NCI-H1930 (cell line): ENCODE data around the gene IFRD2.
A peak's percentile ranks its signal among the peaks of the same experiment; 100 is the strongest.
"Not testable (repeated sequence)": the region's sequence is repeated elsewhere in the genome, so short reads cannot be mapped to it uniquely, and the experiment has no call there.

Source experiments
- DNase-seq, 2 experiments: peaks; one replicate each; lab custom pipeline; 2025; lab: John Stamatoyannopoulos, UW

The IFRD2 gene

DNA sequence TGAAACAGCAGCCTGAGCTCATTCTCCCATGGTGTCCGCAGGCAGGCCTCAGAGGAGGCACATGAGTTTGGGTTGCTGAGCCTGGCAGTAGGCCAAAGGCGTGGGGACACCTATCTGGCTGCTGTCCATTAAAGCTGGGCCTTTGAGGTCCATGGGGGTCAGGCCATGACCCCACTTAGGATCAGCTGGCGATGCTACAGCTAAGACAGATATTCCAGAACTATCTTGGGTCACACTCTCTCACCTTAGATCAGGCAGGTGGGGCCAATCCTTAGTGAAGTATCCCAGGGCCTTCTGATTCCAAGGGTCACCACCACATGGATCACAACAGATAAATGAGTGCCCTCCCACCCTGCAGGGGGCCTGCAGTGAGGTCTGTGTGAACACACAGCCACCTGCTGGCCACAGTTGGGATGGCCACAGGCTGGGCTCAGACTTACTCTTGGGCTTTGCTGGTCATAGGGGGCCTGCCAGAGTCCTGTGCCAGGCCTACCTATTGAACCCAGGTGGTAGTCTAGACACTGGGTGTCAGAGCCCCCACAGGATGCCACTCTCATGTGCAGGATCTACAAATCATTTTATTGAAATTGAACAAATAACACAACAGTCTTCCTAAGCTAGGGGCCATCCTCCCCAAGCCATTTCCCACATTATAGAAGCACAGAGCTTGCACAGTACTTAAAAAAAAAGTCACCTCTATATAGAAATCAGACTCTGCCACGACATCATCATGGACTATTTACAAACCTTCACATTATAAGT, 32.3 kb upstream of the IFRD2 start:
- DNase-seq, result peak; percentile 24 to 59

DNA sequence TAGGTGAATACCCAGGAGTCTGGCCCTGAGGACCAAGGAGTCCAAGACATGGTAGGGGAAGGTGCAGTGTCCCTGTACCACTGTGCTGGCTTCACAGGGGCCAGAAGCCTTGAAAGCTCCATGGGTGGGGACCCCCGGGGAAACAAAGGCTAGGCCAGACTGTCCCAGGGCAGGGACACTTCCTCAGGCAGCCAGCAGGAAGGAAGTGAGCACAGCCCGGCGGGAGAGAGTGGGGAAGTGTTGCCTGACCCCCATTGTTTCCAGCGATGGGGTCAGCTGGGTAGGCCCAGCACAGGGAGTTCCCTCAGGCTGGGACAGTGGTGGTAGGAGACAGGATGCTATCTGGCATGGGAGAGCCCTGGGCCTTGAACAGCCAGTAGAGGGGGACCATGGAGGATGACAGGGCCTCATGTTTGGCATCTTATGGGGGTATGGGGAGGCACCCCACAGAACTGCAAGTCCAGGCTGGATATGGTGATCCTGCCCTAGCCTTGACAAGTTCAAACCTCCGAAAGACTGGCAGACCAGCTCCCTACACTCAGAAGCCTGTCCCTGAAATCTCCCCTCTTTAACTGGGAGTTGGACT, 31.5 kb upstream of the IFRD2 start:
- DNase-seq, result no peak

- no peak for DNase-seq
These were observed 30.9 kb upstream of the IFRD2 start for GRCh38 chr3:50323092-50323600.

DNA sequence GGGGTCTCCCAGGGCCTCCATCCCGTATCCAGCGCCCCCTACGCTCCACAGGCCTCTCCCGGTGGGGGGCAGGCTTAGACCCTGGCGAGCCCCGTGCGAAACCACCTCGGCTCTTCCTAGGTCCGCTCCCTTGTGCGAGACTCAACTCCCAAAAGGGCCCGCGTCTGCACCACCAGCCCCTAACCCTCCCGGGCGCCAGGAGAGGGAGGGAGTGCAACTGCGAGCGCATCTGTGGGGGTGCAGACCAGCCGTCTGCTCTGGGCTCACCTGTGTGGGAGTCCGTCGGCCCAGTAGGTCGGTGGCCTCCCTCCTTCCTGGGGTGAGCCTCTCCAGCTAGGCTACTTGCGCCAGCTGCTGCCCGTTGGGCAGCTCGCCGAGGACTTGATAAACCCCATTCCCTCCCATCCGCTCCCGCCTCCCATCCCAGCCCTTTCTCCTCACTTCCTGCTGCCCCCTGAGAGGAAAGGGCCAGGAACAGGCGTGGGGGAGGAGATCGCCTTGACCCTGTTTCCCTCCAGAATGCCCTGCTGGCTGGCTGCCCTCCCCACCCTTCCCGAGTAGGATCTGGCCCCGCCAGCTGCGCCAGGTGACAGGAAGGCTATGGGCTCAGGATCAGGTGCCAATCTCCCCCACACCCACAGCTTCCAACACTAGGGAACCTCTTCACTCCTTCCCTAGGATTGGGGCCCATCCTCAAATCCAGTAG, 30.3 kb upstream of the IFRD2 start, which contains the start of gene HYAL2:
Gene HYAL2, minus strand, starts transcription at position 360 of the 706 bp plus-strand sequence. CDS start 2,256 bp downstream, outside the sequence.
- DNase-seq, result no peak

GRCh38 chr3:50322115-50322385, 29.8 kb upstream of the IFRD2 start:
- DNase-seq, result no peak

DNA sequence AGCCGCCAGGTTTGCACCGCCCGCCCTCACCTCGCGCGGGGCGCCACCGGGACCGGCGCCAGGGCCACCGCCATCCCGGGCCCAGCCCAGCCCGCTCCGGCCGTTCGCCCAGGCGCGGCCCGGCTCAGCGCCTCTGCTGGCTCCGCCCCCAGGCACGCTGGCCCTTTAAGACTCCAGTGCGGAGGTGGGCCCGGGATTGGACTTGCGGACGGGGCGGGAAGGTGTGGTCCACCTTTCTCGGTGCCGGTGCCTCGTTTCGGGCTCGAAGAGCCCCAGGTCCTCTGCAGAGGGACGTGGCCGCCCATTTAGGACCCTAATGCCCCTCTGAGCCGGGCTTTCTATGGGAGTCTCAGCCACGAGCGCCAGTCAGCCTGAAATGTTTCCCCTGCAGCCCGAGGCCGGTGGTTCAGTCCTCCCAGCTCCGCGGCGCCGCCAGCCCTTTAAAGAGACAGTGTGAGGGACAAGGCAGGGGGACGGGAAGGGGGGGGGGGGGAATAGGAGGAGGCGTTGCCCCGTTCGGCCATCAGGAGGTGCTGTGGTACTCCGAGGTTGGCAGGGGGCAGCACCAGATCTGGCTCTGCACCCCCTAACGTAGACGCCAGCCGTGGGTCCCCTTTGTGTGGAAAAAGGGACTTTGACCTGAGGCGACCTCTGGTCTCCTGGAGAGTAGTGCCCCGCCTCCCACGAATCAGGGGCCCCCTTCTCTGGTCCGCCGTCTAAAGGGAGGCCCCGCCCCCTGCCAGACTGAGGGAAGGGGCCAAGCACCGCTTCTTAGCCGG, 29.3 kb upstream of the IFRD2 start:
- DNase-seq, result peak; percentile 64 to 77

GRCh38 chr3:50320853-50321335, 28.7 kb upstream of the IFRD2 start:
- peak; percentile 42 to 72 for DNase-seq

DNA sequence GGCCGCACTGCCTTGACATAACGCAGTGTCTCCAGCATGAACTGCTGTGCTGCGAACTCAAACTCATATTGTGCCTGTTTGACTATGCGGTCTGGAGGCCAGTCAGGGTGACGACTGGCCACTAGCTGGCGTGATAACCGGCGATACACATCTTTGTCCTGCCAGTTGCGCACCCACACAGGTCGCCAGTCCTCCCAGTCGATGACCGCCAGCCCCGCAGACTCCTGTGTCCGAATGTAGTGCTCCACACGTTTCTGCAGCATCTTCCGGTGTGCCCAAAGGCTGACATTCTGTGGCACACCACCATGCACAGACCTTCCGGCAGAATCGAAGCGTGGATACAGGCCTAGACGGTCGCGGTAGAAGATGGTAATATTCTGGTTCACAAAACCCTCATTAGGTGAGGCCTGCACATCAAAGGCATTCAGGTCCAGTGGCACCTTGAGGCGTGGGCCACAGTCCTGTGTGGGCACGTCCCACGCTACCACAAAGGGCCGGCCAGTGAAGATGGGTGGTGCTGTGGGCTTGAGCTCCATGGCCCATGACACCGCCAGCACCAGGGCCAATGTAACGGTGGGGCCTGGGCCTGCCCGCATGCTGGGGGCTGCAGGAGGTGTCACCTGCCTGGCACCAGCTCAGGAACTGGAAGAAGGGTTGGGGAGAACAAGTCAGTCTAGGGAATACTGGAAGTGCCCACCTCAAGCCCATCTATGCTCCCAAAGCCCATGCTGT, 27.8 kb upstream of the IFRD2 start:
- no peak for DNase-seq

GRCh38 chr3:50319181-50319893, 27.1 kb upstream of the IFRD2 start:
- no peak for DNase-seq

GRCh38 chr3:50318615-50319014, 26.4 kb upstream of the IFRD2 start:
- no peak for DNase-seq

GRCh38 chr3:50318163-50318562, 25.9 kb upstream of the IFRD2 start:
- no peak for DNase-seq

DNA sequence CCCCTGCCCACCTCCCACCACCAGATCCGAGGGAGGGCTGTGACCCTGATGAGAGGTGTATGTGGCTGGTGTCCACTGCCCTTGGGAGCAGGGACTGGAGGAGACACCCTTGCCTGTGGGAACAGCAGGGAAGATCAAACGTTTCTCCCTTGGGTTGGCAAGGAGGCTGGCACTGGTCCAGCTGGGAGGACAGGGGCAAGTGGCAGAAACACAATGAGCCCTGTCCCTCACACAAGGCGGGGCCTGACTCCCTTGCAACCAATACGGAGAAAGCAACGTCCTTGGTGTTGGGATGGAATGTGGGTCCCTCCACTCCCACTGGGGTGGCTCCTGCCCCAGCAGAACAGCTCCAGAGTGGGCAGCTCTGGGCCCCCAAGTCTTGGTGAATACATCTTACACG, 25.1 kb upstream of the IFRD2 start:
- no peak for DNase-seq

DNA sequence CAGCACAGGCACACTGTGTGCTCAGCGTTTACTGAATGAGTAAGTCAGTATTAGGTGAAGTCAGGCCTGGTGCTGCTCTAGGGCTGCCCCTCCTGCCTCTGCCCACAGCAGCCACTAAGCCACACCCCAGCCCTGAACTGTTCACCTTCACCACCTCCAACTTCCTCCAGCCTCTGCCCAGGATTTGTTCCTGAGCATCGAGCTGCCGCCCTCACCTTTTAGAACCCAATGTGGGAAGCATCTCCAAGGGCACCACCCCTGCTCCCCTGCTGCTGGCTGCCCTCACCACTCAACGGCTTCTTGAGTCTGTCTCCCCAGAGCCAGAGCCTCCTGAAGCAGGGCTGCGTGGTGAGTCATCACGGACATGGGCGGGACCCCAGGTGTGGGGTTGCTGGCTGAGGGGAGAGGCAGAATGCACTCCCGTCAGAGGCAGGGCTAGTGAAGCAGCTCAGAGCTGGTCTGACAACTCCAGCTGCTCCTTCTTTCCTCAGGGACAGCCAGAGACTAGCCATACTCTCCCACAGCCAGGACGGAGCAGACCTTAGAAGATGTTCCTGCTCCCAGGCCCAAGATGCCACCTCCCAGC, 24.5 kb upstream of the IFRD2 start:
- no peak for DNase-seq

DNA sequence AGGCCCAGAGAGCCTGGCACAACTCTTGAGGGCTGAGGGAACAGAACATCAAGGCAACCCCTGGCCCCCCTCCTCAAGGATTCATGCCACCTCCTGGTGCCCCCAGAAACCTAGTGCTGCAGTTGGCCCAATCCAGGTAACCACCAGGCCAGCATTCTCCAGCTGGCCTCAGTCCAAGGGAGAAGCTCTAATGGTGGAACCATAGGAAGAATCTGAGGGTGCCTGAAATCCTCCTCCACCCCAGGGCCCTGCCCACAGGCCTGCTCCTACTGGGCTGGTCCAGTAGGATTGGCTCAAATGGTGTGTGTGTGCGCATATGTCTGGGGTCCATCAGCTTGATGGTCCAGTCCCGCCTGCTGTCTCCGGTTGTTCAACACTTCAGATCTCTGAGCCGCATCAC, 22.6 kb upstream of the IFRD2 start:
- no peak for DNase-seq

GRCh38 chr3:50314342-50314741, 22.1 kb upstream of the IFRD2 start:
- DNase-seq, result no peak

- not testable (repeated sequence) for DNase-seq
These were observed 19.8 kb upstream of the IFRD2 start for GRCh38 chr3:50312041-50312440.

DNA sequence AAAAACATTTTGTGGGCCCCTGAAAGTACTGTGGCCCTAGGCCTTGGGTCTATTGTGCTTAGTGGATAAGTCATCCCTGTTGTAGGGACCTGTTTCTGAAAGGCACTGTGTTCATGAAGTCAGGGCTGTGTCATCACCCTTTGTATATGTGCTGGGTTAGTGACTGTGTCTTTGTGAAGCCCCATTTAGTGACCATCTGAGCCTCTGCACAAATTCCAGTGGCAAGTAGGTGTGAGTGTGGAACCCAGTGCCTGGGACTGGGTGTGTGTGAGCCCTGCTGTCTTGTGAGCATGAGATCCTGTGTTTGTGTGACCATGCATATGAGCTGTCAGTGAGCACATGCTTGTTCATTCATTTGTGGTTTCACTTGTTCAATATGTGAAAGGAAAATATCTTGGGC, 12.4 kb upstream of the IFRD2 start:
- DNase-seq, result no peak

- no peak for DNase-seq
These were observed 11.0 kb upstream of the IFRD2 start, which contains the start of gene HYAL1 for GRCh38 chr3:50303013-50303815. HYAL1 (minus strand) TSS chr3:50303574; CDS start chr3:50302956, 618 bp downstream.
